ENCODE data around the gene ZNF544. TPM values are rescaled to one million over a fixed set of nuclear protein-coding genes. Genes with fewer than 3 reads are reported as not detected.

Gene ZNF544
- 53.8 and 73.3 TPM in 2 replicates for total RNA-seq

DNA sequence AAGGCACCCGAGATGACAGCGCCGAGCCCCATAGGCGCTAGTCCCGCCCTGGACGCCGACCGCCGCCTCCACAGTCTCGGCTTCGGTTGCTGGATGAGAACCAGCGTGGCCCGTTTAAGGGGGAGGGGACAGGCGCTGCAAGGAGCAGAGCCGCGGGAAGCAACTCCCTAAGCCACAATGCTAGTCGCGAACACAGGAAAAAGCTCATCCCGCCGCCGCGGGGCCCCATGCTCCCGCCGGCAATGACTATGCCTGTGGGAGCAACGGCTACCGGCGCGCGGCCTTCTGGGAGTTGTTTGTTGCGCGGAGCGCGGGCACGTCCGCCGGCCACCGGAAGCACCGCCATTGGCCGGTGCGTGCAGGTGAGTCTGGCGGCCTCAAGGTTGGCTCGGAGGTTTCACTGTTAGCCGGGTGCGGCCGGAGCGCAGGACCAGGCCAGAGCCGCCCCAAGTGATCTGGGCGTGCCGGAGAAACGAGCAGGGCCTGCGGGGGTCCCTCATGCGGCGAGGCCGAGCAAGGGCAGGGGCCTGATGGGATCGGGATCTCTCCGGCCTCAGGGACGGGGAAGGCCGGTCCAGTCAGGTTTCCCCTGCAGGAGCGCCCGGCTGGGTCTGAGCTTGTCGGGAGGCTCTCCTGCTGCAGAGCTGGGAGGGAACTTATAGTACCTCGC, at the start of gene ZNF544:
ZNF544 (plus strand) TSS at position 330 of the 670 bp plus-strand sequence. CDS start 15,110 bp downstream, outside the sequence.
- DNase-seq (ENCODE audit: low read depth) = peak; percentile 43

DNA sequence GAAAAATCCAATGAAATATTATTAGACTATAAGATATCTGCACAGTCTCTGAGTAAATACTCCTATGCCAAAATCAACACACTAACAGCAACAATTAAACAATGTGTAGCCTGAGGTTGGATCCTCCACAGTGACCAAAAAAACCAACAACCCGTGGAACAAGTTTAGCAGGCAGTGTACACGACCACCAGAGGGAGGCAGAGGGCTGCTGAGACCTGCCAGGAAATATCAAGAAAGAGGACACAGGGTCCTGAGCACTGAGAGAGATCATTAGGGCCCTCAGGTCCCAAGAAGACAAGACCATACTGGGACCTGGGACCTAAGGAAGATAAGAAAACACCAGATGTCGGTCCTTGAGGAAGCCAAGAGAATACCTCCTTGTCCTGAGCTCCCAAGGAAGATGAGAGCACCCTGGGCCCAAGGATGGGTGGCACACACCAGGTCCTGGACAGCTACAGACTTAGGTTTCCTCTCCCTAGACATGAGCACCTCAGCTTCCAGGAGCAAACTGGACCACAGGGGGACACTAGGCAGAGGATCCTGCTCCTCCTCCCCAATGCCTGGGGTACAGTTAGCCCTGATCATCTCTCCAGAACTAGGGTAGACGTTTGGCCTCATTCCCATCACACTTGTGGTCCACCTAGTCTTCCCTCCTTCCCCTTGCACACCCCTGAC, 46.7 kb upstream of the ZNF544 start:
- DNase-seq (ENCODE audit: low read depth) = peak; percentile 9

DNA sequence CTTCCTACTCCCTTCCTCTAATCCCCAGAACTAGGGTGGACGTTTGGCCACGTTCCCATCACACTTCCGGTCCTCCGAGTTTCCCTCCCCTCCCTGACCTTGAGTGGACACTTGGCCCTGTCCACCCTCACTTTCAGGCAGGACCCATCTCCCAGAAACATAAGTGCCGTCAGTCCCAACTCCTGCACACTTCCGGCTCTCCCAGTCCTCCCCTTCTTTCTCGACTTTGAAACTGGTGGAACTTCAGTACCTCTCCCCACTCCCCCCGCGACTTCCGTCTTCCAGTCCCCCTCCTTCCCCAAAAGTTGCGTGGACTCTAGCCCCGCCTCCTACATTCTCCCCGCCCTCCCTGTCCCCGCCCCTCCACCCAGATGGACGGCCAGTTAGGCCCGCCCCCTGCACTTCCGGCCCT, 46.1 kb upstream of the ZNF544 start:
- no peak for DNase-seq (ENCODE audit: low read depth)

DNA sequence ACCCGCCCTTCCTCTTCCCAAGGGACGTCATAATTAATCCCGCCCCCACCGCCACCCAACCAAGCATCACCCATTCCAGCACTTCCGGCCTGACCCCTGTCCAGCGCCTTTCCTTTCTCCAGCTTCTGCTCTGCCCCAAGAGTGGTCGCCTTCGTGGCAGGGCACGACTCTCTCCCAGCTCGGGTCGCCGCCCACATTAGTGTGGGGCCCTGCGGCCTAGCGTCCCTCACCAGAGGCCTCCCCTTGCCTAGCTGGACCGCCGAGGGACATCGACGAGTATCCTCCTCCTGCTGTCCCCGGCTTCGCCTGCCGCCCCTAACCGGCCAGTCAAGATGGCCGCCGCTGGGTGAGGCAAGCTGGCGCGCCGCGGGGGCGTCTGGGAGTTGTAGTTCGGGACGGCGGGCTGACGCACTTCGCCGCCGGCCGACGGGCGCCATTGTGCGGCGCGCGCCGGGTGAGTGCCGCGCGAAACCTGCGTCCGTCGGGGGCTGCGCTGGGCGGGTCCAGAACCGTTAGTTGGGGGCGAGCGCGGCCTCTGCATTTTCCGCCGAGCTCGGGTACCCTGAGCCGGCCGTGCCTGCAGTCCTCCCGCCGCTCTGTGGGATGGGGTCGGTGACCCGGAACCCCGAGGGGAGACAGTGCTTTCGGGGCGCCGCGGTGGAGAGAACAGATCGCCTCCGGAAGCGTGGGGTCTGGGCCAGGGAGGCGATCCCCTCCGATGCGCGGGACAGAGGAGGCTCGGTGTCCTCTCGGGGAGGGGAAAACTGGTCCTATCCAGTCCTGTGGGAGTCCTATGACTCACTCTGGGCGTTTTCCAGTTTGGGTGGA, 45.5 kb upstream of the ZNF544 start, which contains the start of gene ZNF274:
ZNF274 (plus strand) TSS at position 73 of the 828 bp plus-strand sequence. CDS start 905 bp downstream, outside the sequence.
- DNase-seq (ENCODE audit: low read depth) = peak; percentile 78

DNA sequence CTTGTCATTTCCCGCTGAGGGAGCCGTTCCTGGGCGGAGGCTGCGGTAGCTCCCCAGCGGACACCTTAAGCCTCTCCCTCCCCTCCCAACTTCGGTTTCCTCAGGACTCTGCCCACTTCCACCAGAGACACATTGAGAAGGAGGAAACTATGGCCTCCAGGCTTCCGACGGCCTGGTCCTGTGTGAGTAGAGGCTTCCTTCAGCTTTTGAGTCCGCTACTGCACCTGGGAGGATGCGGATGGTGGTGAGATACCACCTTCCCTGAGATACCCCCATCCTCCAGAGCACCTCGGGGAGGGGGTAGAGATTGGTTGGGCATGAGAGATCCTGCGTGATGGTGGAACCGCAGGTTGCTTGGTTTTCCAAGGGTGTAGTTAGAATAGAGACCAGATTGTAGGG, 44.9 kb upstream of the ZNF544 start:
- DNase-seq (ENCODE audit: low read depth) = no peak

DNA sequence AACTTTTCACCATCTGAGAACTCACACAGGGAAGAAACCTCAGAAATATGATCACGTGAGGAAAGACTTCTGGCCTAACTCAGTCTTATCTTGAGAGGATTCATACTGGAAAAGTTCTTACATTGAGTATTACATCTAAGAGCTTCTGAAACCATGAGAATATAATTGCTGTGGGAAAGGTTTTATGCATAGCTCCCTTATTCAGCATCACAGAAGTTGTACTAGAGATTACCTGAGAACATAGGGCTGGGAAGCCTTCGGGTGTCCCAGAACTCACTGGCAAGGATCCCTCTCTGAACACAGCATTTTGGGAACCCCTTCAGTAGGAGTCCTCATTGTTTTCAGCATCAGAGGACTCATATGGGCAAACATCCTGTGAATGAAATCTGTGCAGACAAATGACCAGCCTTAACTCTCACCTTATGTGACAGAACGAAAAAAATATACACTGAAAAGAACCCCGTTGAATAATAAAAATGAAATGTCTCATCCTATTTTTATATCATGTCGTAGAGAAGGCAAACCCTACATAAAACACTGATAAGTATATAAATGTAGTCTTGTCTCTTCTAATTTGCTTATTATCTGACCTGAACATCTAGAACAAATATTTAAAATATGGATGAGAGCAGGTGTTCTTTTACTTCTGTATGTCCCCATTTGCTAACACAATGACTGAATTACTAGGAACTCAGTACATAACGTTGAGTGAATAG, 31.7 kb upstream of the ZNF544 start:
- peak; percentile 33 for DNase-seq (ENCODE audit: low read depth)

DNA sequence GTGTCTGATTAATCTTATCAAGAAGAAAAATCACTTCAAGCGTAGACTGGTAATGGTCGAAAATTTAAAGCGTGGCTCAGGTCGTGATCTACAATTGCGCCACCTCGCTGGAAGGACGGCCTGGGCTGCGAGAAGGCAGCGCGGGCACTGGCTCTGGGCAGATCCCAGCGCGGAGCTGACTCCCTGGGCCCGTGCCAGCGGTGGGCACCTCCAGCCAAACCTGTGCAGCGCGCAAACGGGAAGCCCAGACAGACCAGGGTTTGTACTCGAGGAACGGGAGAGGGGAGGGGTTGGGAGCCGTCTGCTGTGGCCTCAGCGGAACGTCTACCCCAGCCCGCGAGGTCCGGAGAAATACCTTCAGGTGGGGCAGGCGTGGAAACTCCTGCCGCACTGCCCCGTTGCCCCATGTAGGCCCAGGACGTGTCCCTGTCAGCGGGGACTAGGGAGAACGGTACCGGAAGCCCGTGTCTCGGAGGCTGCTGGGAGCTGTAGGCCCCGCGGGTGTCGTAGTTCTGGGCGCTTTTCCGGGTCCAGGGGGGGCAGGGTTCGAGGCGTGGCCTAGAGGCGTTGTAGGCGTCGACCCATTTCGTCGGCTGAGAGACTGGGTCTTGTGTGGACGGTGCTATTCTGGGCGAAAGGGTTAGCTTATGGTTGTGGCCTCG, 24.8 kb upstream of the ZNF544 start:
- no peak for DNase-seq (ENCODE audit: low read depth)

DNA sequence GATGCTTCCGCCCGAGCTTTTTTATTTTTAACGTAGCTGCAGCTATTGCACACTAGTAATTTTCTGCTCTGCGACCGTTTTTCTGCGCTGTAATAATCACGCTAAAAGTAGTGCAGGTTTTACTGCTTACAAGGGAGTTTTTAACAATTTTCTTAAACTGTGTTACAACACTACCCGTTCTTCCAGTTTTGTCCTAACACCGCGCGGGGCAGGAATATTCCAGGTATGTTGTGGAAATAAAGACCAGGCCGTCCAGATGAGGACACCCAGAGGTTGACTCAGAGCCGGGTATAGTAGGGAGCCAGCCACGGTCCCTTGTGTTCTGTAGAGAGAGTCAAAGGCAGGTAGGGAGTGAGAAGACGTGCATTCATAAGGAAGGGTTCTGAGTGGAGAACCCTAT, 24.1 kb upstream of the ZNF544 start:
- DNase-seq (ENCODE audit: low read depth) = no peak

DNA sequence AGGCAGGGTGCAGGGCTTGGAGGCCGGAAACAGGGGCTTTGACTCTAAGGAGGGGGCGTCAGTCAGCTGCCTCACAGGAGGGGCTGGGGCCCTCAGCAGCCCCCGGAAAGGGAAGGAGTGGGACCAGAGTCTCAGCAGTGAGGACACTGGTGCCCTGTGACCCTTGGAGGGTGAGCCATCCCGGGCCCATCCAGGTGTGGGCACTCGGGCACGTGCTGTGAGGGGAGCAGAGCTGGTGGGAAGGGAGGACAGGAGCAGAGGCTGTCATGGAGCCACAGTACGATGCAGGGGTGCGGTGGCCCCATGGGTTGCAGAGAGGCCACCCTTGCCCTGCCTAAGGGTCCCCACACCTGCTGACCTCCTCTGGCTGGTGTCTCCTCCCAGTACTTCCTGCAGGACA, 19.1 kb upstream of the ZNF544 start:
- DNase-seq (ENCODE audit: low read depth) = no peak

DNA sequence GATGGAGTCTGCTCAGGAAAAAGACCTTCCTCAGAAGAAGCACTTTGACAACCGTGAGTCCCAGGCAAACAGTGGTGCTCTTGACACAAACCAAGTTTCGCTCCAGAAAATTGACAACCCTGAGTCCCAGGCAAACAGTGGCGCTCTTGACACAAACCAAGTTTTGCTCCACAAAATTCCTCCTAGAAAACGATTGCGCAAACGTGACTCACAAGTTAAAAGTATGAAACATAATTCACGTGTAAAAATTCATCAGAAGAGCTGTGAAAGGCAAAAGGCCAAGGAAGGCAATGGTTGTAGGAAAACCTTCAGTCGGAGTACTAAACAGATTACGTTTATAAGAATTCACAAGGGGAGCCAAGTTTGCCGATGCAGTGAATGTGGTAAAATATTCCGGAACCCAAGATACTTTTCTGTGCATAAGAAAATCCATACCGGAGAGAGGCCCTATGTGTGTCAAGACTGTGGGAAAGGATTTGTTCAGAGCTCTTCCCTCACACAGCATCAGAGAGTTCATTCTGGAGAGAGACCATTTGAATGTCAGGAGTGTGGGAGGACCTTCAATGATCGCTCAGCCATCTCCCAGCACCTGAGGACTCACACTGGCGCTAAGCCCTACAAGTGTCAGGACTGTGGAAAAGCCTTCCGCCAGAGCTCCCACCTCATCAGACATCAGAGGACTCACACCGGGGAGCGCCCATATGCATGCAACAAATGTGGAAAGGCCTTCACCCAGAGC, 16.2 kb upstream of the ZNF544 start:
- no peak for DNase-seq (ENCODE audit: low read depth)

DNA sequence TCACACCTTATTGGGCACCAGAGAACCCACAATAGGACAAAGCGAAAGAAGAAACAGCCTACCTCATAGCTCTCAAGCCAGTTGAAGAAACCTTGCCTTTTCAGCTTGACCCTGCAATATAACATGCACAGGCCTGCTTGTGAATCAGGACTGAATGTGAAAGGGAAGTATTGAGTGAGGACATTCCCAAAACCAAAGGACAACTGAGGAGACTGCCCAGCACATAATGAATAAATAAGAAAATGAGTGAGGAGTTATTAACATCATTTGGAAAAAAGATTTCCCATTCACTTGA, 15.7 kb upstream of the ZNF544 start:
- no peak for DNase-seq (ENCODE audit: low read depth)

DNA sequence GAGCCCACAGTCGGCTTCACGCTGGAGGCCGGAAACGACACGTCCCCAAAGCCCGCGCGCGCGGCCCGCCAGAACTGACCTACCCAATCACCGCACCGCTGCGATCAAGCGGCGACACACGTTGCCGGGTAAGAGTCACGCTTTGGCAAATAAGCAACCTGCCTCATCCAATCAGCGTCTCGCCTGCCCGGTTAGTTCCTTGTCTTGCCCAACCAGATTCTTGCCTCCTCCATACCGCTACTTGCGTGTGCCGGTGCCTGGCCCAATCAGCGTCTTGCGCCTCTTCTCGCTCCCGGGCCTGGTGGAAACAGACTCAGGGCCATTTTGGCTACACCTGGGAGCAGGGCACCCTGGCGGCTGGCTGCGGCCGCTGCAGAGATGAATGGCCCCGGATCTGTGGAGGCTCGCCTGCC, 11.6 kb upstream of the ZNF544 start:
- no peak for DNase-seq (ENCODE audit: low read depth)

DNA sequence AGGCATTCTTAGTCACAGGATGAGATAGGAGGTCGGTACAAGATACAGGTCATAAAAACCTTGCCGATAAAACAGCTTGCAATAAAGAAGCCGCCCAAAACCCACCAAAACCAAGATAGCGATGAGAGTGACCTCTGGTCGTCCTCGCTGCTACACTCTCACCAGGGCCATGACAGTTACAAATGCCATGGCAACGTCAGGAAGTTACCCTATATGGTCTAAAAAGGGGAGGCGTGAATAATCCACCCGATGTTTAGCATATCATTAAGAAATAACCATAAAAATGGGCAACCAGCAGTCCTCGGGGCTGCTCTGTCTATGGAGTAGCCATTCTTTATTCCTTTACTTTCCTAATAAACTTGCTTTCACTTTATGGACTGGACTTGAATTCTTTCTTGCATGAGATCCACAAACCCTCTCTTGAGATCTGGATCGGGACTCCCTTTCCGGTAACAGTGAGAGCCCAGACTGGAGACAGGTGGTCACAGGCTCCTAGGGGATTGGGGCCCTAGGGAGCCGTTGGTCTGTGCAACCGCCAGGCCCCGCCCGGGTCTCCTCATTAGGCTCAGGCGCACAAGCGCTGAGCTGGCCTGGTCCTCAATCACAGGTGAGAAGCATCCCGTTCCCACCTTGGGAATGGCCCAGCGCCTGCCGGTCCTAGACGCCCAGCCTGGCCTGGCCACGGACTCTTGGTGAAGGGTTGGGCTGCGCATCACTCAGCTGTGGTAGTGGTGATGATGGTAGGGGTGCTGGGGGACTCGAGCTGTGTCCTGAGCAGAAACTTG, 10.9 kb upstream of the ZNF544 start:
- DNase-seq (ENCODE audit: low read depth) = no peak

DNA sequence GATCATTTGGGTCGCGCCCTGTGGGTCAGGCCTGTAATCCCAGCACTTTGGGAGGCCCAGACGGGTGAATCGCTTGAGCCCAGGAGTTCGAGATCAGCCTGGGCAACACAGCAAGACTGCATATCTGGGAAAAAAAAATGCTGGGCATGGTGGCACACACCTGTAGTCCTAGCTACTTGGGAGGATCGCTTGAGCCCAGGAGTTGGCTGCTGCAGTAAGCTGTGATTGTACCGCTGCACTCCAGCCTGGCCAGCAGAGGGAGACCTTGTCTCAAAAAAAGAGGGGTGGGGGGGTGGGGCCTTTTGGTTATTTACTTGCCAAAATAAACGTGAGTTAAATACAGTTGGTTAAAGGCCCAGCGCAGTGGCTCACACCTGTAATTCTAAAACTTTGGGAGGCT, 9.8 kb upstream of the ZNF544 start:
- no peak for DNase-seq (ENCODE audit: low read depth)

DNA sequence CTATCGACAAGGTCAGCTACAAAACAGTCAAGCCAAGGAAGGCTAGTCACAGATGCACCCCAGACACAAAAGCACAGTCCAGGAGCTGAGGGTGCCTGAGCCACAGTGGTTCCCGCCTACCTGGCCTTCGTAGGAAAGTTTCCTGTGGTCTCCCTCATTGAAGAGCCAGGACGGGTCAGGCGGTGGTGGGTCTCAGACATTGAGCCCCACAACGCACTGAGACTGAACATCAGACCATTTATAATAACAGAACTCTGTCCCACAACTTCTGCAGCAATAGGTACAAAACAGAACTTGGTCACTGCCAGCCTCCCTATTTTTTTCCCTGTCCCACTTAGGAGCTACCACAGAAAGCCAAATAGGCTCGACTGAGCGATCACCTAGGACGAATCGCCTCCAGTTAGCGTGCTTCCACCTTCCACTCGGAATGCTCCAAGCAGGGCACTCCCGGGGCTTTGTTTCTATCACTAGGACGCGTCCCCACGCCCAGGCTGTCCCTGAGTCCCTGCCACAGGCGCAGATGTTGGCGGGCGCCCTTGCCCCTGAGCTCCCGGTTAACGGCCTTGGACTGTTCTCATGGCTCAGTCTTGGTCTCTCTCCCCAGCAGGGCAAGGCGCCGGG, 640 bp upstream of the ZNF544 start:
- no peak for DNase-seq (ENCODE audit: low read depth)

DNA sequence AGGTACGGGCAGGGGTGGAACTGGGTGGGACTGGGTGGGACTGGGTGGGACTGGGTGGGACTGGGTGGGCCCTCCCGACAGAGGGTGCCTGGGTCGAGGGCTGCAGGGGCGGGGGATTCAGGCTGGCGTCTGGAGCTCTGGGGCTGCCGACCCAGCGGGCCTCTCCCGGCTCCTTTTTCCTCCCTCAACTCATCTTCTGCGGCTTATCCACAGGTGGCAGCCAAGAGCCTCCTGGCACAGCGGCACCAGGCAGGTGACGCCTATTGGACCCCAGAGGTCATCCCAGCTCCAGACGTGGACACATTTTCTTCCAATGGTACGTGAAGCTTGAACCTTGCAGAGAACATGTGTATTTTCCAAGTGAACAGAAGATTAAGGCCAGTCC, 533 bp downstream of the ZNF544 start:
- DNase-seq (ENCODE audit: low read depth) = peak; percentile 11

DNA sequence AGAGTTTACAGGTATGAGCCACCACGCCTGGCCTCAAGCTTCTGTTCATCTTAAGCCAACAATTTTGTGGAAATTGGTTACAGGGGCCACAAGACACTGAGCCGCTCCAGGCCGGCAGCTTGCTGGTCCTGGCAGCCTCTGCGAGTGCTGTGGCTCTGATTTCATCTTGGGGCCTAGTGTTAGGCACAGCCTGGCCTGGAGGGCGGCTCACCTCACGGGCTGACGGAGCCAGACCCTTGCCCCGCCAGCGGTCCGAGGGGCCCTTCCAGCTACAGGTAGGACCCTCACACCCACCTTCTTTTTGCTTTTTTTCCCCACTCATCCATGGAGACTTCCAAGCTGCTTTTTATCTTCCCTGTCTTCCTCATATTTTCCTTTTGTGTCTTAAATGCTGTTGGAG, 8.6 kb downstream of the ZNF544 start:
- no peak for DNase-seq (ENCODE audit: low read depth)

DNA sequence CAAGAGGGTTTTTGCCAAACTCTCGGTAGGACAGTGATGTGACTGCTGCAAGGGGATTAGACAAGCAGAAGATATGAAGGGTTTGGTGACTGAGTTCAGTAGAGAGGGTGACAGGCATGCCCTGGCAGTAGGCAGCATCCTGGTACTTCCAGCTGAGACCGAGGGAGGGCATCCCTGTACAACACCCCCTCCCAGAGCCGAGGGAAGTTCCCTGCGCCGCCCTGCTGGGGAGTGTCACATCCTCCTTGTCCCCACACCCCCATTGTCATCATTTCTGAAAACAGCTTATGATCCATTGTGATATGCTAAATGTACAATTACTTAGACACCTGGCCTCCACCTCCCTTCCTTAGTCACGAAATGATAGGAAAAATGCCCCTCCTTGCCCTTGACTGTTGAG, 14.6 kb downstream of the ZNF544 start:
- no peak for DNase-seq (ENCODE audit: low read depth)

DNA sequence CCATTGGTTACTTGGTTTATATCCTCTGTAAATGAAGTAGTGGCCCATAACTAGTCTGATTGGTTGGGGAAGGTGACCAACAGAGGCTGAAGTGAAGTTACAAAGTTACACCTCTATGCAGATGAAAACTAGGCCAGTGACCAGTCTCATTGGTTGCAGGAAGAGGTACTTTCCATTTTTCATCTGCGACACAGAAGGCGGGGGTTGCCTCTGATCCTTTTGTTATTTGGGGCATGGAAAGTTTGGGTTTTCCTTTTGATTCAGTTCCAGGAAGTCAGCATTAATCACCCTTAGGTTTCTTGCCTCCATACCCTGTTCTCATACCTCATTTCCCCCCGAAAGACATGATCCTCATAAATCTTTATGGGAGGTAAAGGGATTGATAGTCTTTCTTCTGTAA, 20.2 kb downstream of the ZNF544 start:
- no peak for DNase-seq (ENCODE audit: low read depth)
